Subcutaneous adipose tissue (tissue), 4 donors: ENCODE data around the gene OTOP3. TPM values are rescaled to one million over a fixed set of nuclear protein-coding genes. Genes with fewer than 3 reads are reported as not detected.

Source experiments
- CTCF ChIP-seq: fragments of 450-650 bp; IDR thresholded peaks from one replicate; pipeline ENCODE4 v1.5.1; 2016; ENCODE audit warnings: low read depth, mild to moderate bottlenecking, control low read depth, antibody characterized with exemption, moderate library complexity
- total RNA-seq, 4 donors: library from RNA; depleted of rRNA; stranded (reverse); fragments of >200 nt; gene quantifications; one replicate each; pipeline ENCODE4 v1.1.0, GENCODE V29; 2016

OTOP3 gene
- total RNA-seq, 4 donors from 2014 or later: not detected

- TF ChIP-seq CTCF: no peak
Measured at GRCh38 chr17:74921026-74921681, 14.5 kb upstream of the OTOP3 start.

GRCh38 chr17:74921769-74922168, 13.9 kb upstream of the OTOP3 start:
- TF ChIP-seq CTCF: no peak

GRCh38 chr17:74922172-74922571, 13.5 kb upstream of the OTOP3 start:
- TF ChIP-seq CTCF: no peak

GRCh38 chr17:74922694-74923537, 12.8 kb upstream of the OTOP3 start, which contains the start of gene USH1G:
Gene USH1G (minus strand): TSS chr17:74923255. CDS start chr17:74923073, 182 bp downstream.
- TF ChIP-seq CTCF: no peak

- no peak for TF ChIP-seq CTCF
Measured at GRCh38 chr17:74923538-74924249, 12.0 kb upstream of the OTOP3 start.

GRCh38 chr17:74924250-74924948, 11.3 kb upstream of the OTOP3 start, which contains the start of gene OTOP2:
Gene OTOP2 (plus strand): TSS chr17:74924273. CDS start chr17:74924633, 360 bp downstream.
- TF ChIP-seq CTCF: no peak
